Gastrocnemius medialis (tissue), 4 donors: ENCODE measurements around the gene OTOG. TPM values are rescaled to one million over a fixed set of nuclear protein-coding genes. Genes with fewer than 3 reads are reported as not detected.

Experiments
- ATAC-seq, 2 donors: fragments of 150-250 bp; one replicate each; pipeline ENCODE4 v1.9.1; 2016
- DNase-seq, 2 donors: peaks; one replicate each; pipeline ENCODE4 v3.0.0-alpha.2; 2019
- H3K27ac ChIP-seq, 4 donors: fragments of 200-600 bp; sonication (generic); 1 replicate in 1 of 4; 2 replicates in 3 of 4; pipeline ENCODE4 v1.5.1; 2016 to 2018; ENCODE audit warnings: mild to moderate bottlenecking in 2 of 4, moderate library complexity in 1 of 4
- H3K27me3 ChIP-seq, 3 donors: fragments of 200-600 bp; sonication (generic) in 2 of 3; 1 replicate in 1 of 3; 2 replicates in 2 of 3; pipeline versions ENCODE4 v1.5.1 to v1.6.0; 2016 to 2019; ENCODE audit warnings: mild to moderate bottlenecking in 1 of 3, moderate library complexity in 1 of 3
- H3K36me3 ChIP-seq, 2 donors: fragments of 200-600 bp; sonication (generic) in 1 of 2; one replicate each; pipeline ENCODE4 v1.5.1; 2017 to 2018
- H3K4me1 ChIP-seq, 2 donors: fragments of 200-600 bp; sonication (generic) in 1 of 2; one replicate each; pipeline ENCODE4 v1.5.1; 2016 to 2017; ENCODE audit warnings: mild to moderate bottlenecking in 2 of 2
- H3K4me3 ChIP-seq, 4 donors: fragments of 200-600 bp; sonication (generic) in 3 of 4; 1 replicate in 1 of 4; 2 replicates in 3 of 4; pipeline ENCODE4 v1.5.1; 2016 to 2019; ENCODE audit warnings: mild to moderate bottlenecking in 2 of 4
- H3K9me3 ChIP-seq, 3 donors: fragments of 200-600 bp; sonication (generic) in 2 of 3; 1 replicate in 1 of 3; 2 replicates in 2 of 3; pipeline ENCODE4 v1.5.1; 2016 to 2019
- CTCF ChIP-seq, 5 experiments: fragments of 450-650 bp in 3 of 5; fragments of 200-600 bp in 2 of 5; sonication (generic) in 2 of 5; IDR thresholded peaks in 4 of 5; conservative IDR thresholded peaks in 1 of 5; 1 replicate in 4 of 5; 2 replicates in 1 of 5; pipeline ENCODE4 v1.5.1; 2016 to 2019; ENCODE audit warnings: antibody characterized with exemption in 5 of 5, mild to moderate bottlenecking in 3 of 5, moderate library complexity in 3 of 5
- POLR2A ChIP-seq, 2 donors: fragments of 450-650 bp; IDR thresholded peaks; one replicate each; pipeline ENCODE4 v1.6.1; 2017; ENCODE audit warnings: antibody characterized with exemption in 2 of 2, mild to moderate bottlenecking in 2 of 2, moderate library complexity in 2 of 2
- in situ Hi-C, 4 donors: fragments of 200-750 bp; cut with MboI; loops; one replicate each; pipeline versions ENCODE4 v1.15.0 to v1.8.0; 2017; ENCODE audit warnings: low sequenced_read_pairs in 4 of 4
- intact Hi-C: fragments of 100-400 bp; cut with DNase I; formaldehyde crosslinking; loops from one replicate; pipeline ENCODE4 v1.15.1; 2023; ENCODE audit warnings: low total_unique reads
- total RNA-seq, 4 donors: library from RNA; depleted of rRNA; stranded (reverse); fragments of >200 nt; gene quantifications; one replicate each; pipeline versions ENCODE4 v1.1.0 to v1.2.3, GENCODE V29; 2016

OTOG gene
- total RNA-seq, 4 donors from 2014 or later: not detected

GRCh38 chr11:17510507-17511206, 36.4 kb upstream of the OTOG start:
- in situ Hi-C loops (loop anchor here in 2 of 4 donors (25.0 kb wide), 1 partner anchor 273 kb away; no protein-coding TSS in a partner anchor), intact Hi-C loops (no loop called here)
- Histone ChIP-seq H3K27ac (no peak overlapping the region), H3K9me3 (no peaks in the 10 kb centered on the region), H3K4me1 (peaks cover 11 to 12% of the 10 kb centered on the region in 2 donors), H3K36me3 (no peaks in the 10 kb centered on the region), H3K27me3 (no peaks in the 10 kb centered on the region), H3K4me3 (no peak overlapping the region)
- DNase-seq (no peak), ATAC-seq (no peak)
- TF ChIP-seq CTCF (IDR thresholded peaks at IDR 0.05 in 4 of 5, conservative IDR thresholded peaks at IDR 0.05 in 1 of 5) (no peak), POLR2A (IDR thresholded peaks at IDR 0.05) (no peak)

- TF ChIP-seq CTCF (IDR thresholded peaks at IDR 0.05 in 4 of 5, conservative IDR thresholded peaks at IDR 0.05 in 1 of 5): no peak
- TF ChIP-seq POLR2A (IDR thresholded peaks at IDR 0.05): no peak
- in situ Hi-C loops: loop anchor here in 2 of 4 donors (25.0 kb wide), 1 partner anchor 274 kb away; no protein-coding TSS in a partner anchor
- ATAC-seq: no peak
Measured at GRCh38 chr11:17511571-17511970, 35.5 kb upstream of the OTOG start.

GRCh38 chr11:17512101-17512500, 35.0 kb upstream of the OTOG start:
- TF ChIP-seq POLR2A (IDR thresholded peaks at IDR 0.05) (no peak), CTCF (IDR thresholded peaks at IDR 0.05 in 4 of 5, conservative IDR thresholded peaks at IDR 0.05 in 1 of 5) (no peak)
- ATAC-seq (no peak), DNase-seq (no peak)
- in situ Hi-C loops (loop anchor here in 2 of 4 donors (25.0 kb wide), 1 partner anchor 275 kb away; no protein-coding TSS in a partner anchor), intact Hi-C loops (no loop called here)
- Histone ChIP-seq H3K9me3 (no peaks in the 10 kb centered on the region), H3K36me3 (no peaks in the 10 kb centered on the region), H3K27ac (no peak overlapping the region), H3K4me1 (peaks cover 11 to 12% of the 10 kb centered on the region in 2 donors), H3K4me3 (no peak overlapping the region), H3K27me3 (no peaks in the 10 kb centered on the region)

More at GRCh38 chr11:17511571-17511970, 35.5 kb upstream of the OTOG start:
- no peaks in the 10 kb centered on the region for H3K9me3 ChIP-seq
- no peaks in the 10 kb centered on the region for H3K27me3 ChIP-seq
- H3K4me1 ChIP-seq: peaks cover 11 to 12% of the 10 kb centered on the region in 2 donors
- intact Hi-C loops: no loop called here
- H3K27ac ChIP-seq: no peak overlapping the region
- H3K36me3 ChIP-seq: no peaks in the 10 kb centered on the region
- no peak overlapping the region for H3K4me3 ChIP-seq
- no peak for DNase-seq

- intact Hi-C loops (no loop called here), in situ Hi-C loops (loop anchor here in 2 of 4 donors (25.0 kb wide), 1 partner anchor 277 kb away; no protein-coding TSS in a partner anchor)
- no peak for ATAC-seq
- H3K9me3 ChIP-seq: no peaks in the 10 kb centered on the region
- no peak for DNase-seq
- no peaks in the 10 kb centered on the region for H3K27me3 ChIP-seq
- peaks cover 0 to under 1% of the 10 kb centered on the region in 2 donors for H3K4me1 ChIP-seq
- H3K36me3 ChIP-seq: no peaks in the 10 kb centered on the region
- no peak overlapping the region for H3K4me3 ChIP-seq
- TF ChIP-seq POLR2A (IDR thresholded peaks at IDR 0.05) (no peak), CTCF (IDR thresholded peaks at IDR 0.05 in 4 of 5, conservative IDR thresholded peaks at IDR 0.05 in 1 of 5) (no peak)
- H3K27ac ChIP-seq: no peak overlapping the region
Measured at GRCh38 chr11:17513853-17514252, 33.2 kb upstream of the OTOG start.
